Measurements from ENCODE around the gene CCDC149. TPM values are rescaled to one million over a fixed set of nuclear protein-coding genes. Genes with fewer than 3 reads are reported as not detected.

The CCDC149 gene
- total and polyA plus RNA-seq, 2 of the 13 experiments (the other 11 are each of a cell fraction or from before 2014, with no cell fraction given): 0.44 to 0.95 TPM

DNA sequence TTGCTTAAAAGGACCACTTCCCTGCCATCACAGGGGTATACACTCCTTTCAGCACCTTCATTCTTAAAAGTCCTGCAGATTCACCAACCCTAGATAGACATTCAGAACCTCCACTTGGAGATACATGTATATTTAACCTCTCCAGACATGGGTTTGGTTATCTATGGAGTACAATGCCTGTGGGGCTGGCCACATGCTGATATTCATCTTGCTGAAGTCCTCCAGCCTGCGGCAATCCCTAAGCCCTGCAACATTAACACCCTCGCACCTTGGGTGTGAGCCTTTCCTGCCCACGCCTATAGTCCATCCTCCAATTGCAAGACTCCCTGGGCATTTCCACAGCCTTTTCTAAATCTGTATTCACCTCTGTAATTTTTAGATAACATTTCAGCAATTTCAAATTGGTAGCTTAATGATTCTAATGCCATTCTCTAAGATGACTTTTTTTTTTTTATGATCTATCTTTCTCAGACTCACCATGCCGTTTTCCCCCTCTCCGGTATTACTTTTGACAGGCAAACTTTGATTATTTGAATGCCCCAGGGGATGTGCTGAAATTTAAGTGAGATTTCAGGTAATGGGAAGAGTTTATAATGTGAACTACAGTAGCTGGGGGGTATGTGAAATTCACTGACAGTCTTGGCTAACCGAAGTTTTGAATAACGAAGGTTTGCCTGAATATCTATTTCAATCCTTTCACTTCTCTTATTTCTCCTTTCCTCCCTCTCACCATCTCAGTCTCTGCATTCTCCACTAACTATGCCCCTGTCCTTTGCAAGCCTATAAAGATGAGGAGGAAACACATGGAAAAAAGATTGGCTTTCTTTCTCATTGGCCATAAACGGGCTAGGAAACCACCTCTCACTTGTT lies 24.1 kb downstream of the CCDC149 start:
- 27% methylated on average over 8 of the region's 8 CpGs for WGBS (ENCODE audit: low lambda C conversion rate)

More for the DNA sequence above, 24.1 kb downstream of the CCDC149 start:
- Histone ChIP-seq H3K4me1 (ENCODE audit: insufficient read depth, low read length) (no peaks in the 10 kb centered on the region), H3K79me2 (ENCODE audit: insufficient read depth, low read length) (no peaks in the 10 kb centered on the region), H3K4me3 (replicated peaks in 1 of 3; ENCODE audit: insufficient read depth in 1 of 3, low read depth in 2 of 3, low read length in 3 of 3) (no peak overlapping the region), H3K36me3 (replicated peaks in 1 of 2; ENCODE audit: control insufficient read depth in 1 of 2, insufficient read depth in 2 of 2, low read length in 2 of 2) (no peaks in the 10 kb centered on the region), H3K9ac (ENCODE audit: insufficient read depth, low read depth, low read length) (no peak overlapping the region), H4K20me1 (ENCODE audit: insufficient read depth, low read length) (no peaks in the 10 kb centered on the region), H3K4me2 (ENCODE audit: low read depth, low read length) (no peak overlapping the region), H3K27me3 (ENCODE audit: control insufficient read depth in 1 of 2, insufficient read depth in 2 of 2, low read length in 2 of 2) (no peaks in the 10 kb centered on the region), H3K9me3 (ENCODE audit: low read length) (no peaks in the 10 kb centered on the region), H2AFZ (ENCODE audit: low read length) (no peak overlapping the region), H3K27ac (ENCODE audit: extremely low read length, insufficient read depth, low read length) (no peak overlapping the region)
- FAIRE-seq (no peak), ATAC-seq (no peak), DNase-seq (ENCODE audit: low spot score) (no peak)
- in situ Hi-C loops (cut with HindIII; ENCODE audit: extremely low pct_ligation_motif_present, low pct_unique_long_range_greater_than_20kb): no loop called here
- TF ChIP-seq ZNF260 (CRISPR knock-in tag; IDR thresholded peaks at IDR 0.05; ENCODE audit: borderline replicate concordance, low read depth): no peak
- TF ChIP-seq, protein P1, sequence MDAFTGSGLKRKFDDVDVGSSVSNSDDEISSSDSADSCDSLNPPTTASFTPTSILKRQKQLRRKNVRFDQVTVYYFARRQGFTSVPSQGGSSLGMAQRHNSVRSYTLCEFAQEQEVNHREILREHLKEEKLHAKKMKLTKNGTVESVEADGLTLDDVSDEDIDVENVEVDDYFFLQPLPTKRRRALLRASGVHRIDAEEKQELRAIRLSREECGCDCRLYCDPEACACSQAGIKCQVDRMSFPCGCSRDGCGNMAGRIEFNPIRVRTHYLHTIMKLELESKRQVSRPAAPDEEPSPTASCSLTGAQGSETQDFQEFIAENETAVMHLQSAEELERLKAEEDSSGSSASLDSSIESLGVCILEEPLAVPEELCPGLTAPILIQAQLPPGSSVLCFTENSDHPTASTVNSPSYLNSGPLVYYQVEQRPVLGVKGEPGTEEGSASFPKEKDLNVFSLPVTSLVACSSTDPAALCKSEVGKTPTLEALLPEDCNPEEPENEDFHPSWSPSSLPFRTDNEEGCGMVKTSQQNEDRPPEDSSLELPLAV (CRISPR knock-in tag; conservative IDR thresholded peaks at IDR 0.05; ENCODE audit: low read depth): no peak
- TF ChIP-seq ZNF737 (CRISPR knock-in tag; IDR thresholded peaks at IDR 0.05; ENCODE audit: borderline replicate concordance): no peak
- no peak for TF ChIP-seq XBP1 (CRISPR knock-in tag; IDR thresholded peaks at IDR 0.05)
- TF ChIP-seq CREM (IDR thresholded peaks at IDR 0.05): no peak
- TF ChIP-seq CREM (CRISPR knock-in tag; IDR thresholded peaks at IDR 0.05): no peak
- no peak for TF ChIP-seq ZBTB40 (IDR thresholded peaks at IDR 0.05)
- TF ChIP-seq ZBTB40 (CRISPR knock-in tag; IDR thresholded peaks at IDR 0.05): no peak
- no peak for TF ChIP-seq ZNF557 (CRISPR knock-in tag; IDR thresholded peaks at IDR 0.05)
- TF ChIP-seq PCBP1 (IDR thresholded peaks at IDR 0.05; ENCODE audit: borderline replicate concordance, low read depth, low read length): no peak
- TF ChIP-seq RARG (CRISPR knock-in tag; IDR thresholded peaks at IDR 0.05; ENCODE audit: low read depth): no peak
- intact Hi-C loops (cut with micrococcal nuclease; ENCODE audit: unreplicated experiment): no loop called here
- ChIA-PET CTCF (ENCODE audit: low intra/inter-chr PET ratio, low total read pairs) (no interaction called here), POLR2A (no interaction called here)
- BruUV-seq (replicated peaks): no TSS peak

Measured in HepG2 (cell line).